GM19099 (cell line): ENCODE data around the gene NME7.

Experiments used
- POLR2A ChIP-seq: IDR thresholded peaks from 3 replicates; pipeline ENCODE4 v1.6.1; 2011; ENCODE audit warnings: low read depth; ENCODE audit not compliant: insufficient read length; ENCODE audit errors: extremely low read depth

NME7 gene

GRCh38 chr1:169348383-169349036 is 19.1 kb downstream of the NME7 start:
- no peak for TF ChIP-seq POLR2A

GRCh38 chr1:169347688-169348382 is 19.8 kb downstream of the NME7 start:
- TF ChIP-seq POLR2A: no peak

GRCh38 chr1:169346036-169346589 is 21.5 kb downstream of the NME7 start:
- no peak for TF ChIP-seq POLR2A

- no peak for TF ChIP-seq POLR2A
Observed at GRCh38 chr1:169345511-169345910, 22.1 kb downstream of the NME7 start.

- no peak for TF ChIP-seq POLR2A
Observed at GRCh38 chr1:169340882-169341281, 26.7 kb downstream of the NME7 start.

GRCh38 chr1:169339773-169340172 is 27.8 kb downstream of the NME7 start:
- TF ChIP-seq POLR2A: no peak

- TF ChIP-seq POLR2A: no peak
Observed at GRCh38 chr1:169338617-169339016, 29.0 kb downstream of the NME7 start.

- no peak for TF ChIP-seq POLR2A
Observed at GRCh38 chr1:169330927-169331326, 36.7 kb downstream of the NME7 start.

- TF ChIP-seq POLR2A: no peak
Observed at GRCh38 chr1:169329383-169329782, 38.2 kb downstream of the NME7 start.

GRCh38 chr1:169327875-169328274 is 39.7 kb downstream of the NME7 start:
- no peak for TF ChIP-seq POLR2A

GRCh38 chr1:169326956-169327268 is 40.7 kb downstream of the NME7 start:
- TF ChIP-seq POLR2A: peak; percentile 14

- no peak for TF ChIP-seq POLR2A
Observed at GRCh38 chr1:169326261-169326955, 41.2 kb downstream of the NME7 start.

- no peak for TF ChIP-seq POLR2A
Observed at GRCh38 chr1:169325117-169325516, 42.5 kb downstream of the NME7 start.

GRCh38 chr1:169322138-169322537 is 45.5 kb downstream of the NME7 start:
- TF ChIP-seq POLR2A: no peak

- no peak for TF ChIP-seq POLR2A
Observed at GRCh38 chr1:169321539-169321938, 46.1 kb downstream of the NME7 start.
